OCI-LY1 (cell line): Measurements from ENCODE around the gene ISL1.

Source experiments
- H2AFZ ChIP-seq: fragments of 200-600 bp; sonication (generic), shearing (Covaris generic); 2 replicates; pipeline ENCODE4 v1.6.0; 2014; ENCODE audit warnings: antibody characterized with exemption, mild to moderate bottlenecking, low read length
- H3F3A ChIP-seq: fragments of 200-600 bp; sonication (generic), shearing (Covaris generic); 2 replicates; pipeline ENCODE4 v1.6.0; 2014; ENCODE audit warnings: mild to moderate bottlenecking, antibody characterized with exemption, low read length, moderate library complexity; ENCODE audit not compliant: insufficient read depth
- H3K27ac ChIP-seq: fragments of 200-600 bp; sonication (generic); 2 replicates; pipeline ENCODE4 v1.5.1; 2014; ENCODE audit warnings: low read length, mixed run types, mild to moderate bottlenecking, low read depth; ENCODE audit not compliant: poor library complexity, severe bottlenecking
- H3K27me3 ChIP-seq: fragments of 200-600 bp; sonication (generic); 2 replicates; pipeline ENCODE4 v1.6.0; 2014; ENCODE audit warnings: antibody characterized with exemption, mild to moderate bottlenecking, low read length, moderate library complexity; ENCODE audit not compliant: insufficient read depth
- H3K36me3 ChIP-seq: fragments of 200-600 bp; sonication (generic); 2 replicates; pipeline ENCODE4 v1.6.1; 2014; ENCODE audit warnings: mild to moderate bottlenecking, antibody characterized with exemption, low read length, moderate library complexity, mixed read lengths; ENCODE audit not compliant: insufficient read depth
- H3K4me1 ChIP-seq: fragments of 200-600 bp; sonication (generic); 2 replicates; pipeline ENCODE4 v1.5.1; 2014; ENCODE audit warnings: mild to moderate bottlenecking, low read length, moderate library complexity; ENCODE audit not compliant: insufficient read depth, severe bottlenecking
- H3K4me2 ChIP-seq: fragments of 200-600 bp; sonication (generic), shearing (Covaris generic); 2 replicates; pipeline ENCODE4 v1.6.1; 2014; ENCODE audit warnings: low read length
- H3K4me3 ChIP-seq: fragments of 200-600 bp; sonication (generic); 2 replicates; pipeline ENCODE4 v1.5.1; 2014; ENCODE audit warnings: low read length, low read depth, mild to moderate bottlenecking, mixed read lengths; ENCODE audit not compliant: poor library complexity, severe bottlenecking
- H3K79me2 ChIP-seq: fragments of 200-600 bp; shearing (Covaris generic); 2 replicates; pipeline ENCODE4 v1.6.1; 2016; ENCODE audit warnings: mixed run types, low read length, mixed read lengths; ENCODE audit not compliant: insufficient read depth
- H3K9ac ChIP-seq: fragments of 200-600 bp; sonication (generic), shearing (Covaris generic); 2 replicates; pipeline ENCODE4 v1.6.1; 2014; ENCODE audit warnings: mild to moderate bottlenecking, low read length, mixed read lengths
- H3K9me2 ChIP-seq: fragments of 200-600 bp; sonication (generic), shearing (Covaris generic); 2 replicates; pipeline ENCODE4 v1.6.1; 2014; ENCODE audit warnings: low read depth, mild to moderate bottlenecking, low read length, mixed read lengths
- H3K9me3 ChIP-seq: fragments of 200-600 bp; shearing (Covaris generic); 2 replicates; pipeline ENCODE4 v1.6.1; 2014; ENCODE audit warnings: low read length, mixed read lengths
- H4K20me1 ChIP-seq: fragments of 200-600 bp; sonication (generic), shearing (Covaris generic); 2 replicates; pipeline ENCODE4 v1.6.0; 2016; ENCODE audit warnings: mild to moderate bottlenecking, low read length; ENCODE audit not compliant: insufficient read depth
- EZH2 ChIP-seq: fragments of 200-600 bp; sonication (generic), shearing (Covaris generic); IDR thresholded peaks from 2 replicates; pipeline ENCODE4 v1.8.0; 2017; ENCODE audit warnings: borderline replicate concordance, mixed run types, mild to moderate bottlenecking, antibody characterized with exemption, low read length, moderate library complexity, mixed read lengths
- TF ChIP-seq, protein P1 (sequence below): fragments of 200-600 bp; sonication (generic), shearing (Covaris generic); IDR thresholded peaks from 2 replicates; pipeline ENCODE4 v1.5.1; 2017; ENCODE audit warnings: mild to moderate bottlenecking, antibody characterized with exemption, low read length, moderate library complexity, mixed read lengths

ISL1 gene

DNA sequence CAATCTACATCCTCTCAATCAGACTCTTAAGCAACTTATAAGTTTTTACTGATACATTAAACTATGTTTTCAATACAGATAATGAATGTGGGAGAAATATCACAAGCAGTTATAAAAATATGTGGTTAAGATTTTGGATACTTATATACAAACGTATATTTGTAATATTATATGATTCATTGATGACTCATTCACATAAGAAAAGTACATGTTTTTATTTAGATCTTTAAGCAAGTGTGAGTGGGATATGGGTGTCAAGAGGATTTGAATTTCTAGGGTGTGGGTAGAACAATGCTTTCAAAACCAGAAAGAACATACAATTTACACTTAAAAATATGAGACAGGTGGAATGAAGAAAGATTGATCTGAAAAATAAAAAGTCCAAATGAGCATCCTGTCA, 36.1 kb upstream of the ISL1 start:
- Histone ChIP-seq H3K9ac (no peak overlapping the region), H3K27ac (no peak overlapping the region), H3K4me3 (no peak overlapping the region), H2AFZ (no peak overlapping the region), H4K20me1 (no peaks in the 10 kb centered on the region), H3K9me2 (no peaks in the 10 kb centered on the region), H3K36me3 (no peaks in the 10 kb centered on the region), H3K79me2 (no peaks in the 10 kb centered on the region), H3K9me3 (no peaks in the 10 kb centered on the region), H3K27me3 (no peaks in the 10 kb centered on the region), H3F3A (no peaks in the 10 kb centered on the region), H3K4me2 (no peak overlapping the region), H3K4me1 (no peaks in the 10 kb centered on the region)
- TF ChIP-seq, protein P1, sequence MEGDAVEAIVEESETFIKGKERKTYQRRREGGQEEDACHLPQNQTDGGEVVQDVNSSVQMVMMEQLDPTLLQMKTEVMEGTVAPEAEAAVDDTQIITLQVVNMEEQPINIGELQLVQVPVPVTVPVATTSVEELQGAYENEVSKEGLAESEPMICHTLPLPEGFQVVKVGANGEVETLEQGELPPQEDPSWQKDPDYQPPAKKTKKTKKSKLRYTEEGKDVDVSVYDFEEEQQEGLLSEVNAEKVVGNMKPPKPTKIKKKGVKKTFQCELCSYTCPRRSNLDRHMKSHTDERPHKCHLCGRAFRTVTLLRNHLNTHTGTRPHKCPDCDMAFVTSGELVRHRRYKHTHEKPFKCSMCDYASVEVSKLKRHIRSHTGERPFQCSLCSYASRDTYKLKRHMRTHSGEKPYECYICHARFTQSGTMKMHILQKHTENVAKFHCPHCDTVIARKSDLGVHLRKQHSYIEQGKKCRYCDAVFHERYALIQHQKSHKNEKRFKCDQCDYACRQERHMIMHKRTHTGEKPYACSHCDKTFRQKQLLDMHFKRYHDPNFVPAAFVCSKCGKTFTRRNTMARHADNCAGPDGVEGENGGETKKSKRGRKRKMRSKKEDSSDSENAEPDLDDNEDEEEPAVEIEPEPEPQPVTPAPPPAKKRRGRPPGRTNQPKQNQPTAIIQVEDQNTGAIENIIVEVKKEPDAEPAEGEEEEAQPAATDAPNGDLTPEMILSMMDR: no peak
- TF ChIP-seq EZH2: no peak

DNA sequence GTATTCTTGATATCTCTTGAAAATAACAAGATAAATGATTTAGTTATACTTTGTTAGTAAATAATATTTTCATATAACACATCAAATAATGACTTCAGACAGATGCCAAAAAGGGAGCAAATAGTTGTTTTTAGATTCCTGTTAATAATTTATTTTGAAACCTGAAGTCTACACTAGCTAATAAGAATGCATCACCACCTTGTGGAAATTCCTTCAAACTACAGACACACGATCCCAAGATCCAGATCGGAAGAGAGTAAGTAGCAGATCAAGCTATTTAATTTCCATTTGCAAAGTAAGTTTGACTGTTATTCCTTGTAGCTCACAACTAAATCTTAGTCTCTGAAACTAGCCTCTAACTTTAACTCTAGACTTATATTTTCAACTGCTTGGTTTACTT, 35.5 kb upstream of the ISL1 start:
- Histone ChIP-seq H3K4me1 (no peaks in the 10 kb centered on the region), H3K79me2 (no peaks in the 10 kb centered on the region), H3F3A (no peaks in the 10 kb centered on the region), H3K4me2 (no peak overlapping the region), H3K9me2 (no peaks in the 10 kb centered on the region), H3K27me3 (no peaks in the 10 kb centered on the region), H3K4me3 (no peak overlapping the region), H2AFZ (no peak overlapping the region), H3K36me3 (no peaks in the 10 kb centered on the region), H3K27ac (no peak overlapping the region), H3K9me3 (no peaks in the 10 kb centered on the region), H4K20me1 (no peaks in the 10 kb centered on the region), H3K9ac (no peak overlapping the region)
- TF ChIP-seq, protein P1: no peak
- TF ChIP-seq EZH2: no peak

DNA sequence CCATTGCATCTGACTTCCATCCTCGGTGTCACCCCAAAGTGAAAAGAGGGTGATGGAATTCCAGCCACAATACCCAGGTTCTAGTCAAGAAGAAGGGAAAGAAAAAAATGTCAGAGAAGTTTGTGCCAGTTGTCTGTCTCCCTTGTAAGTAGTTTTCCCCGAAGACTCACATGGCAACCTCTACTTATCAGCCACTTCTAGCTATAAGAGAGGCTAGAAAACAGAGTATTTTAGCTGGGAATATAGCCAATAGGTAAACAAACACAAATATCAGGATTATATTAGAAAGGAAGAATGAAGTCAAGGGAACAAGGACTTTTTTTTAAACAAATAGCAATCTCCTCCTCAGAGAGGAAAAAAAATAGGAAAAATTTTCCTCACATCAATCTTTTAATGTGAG, 12.2 kb upstream of the ISL1 start:
- Histone ChIP-seq H3K4me2 (no peak overlapping the region), H3K27ac (no peak overlapping the region), H3K9me3 (no peaks in the 10 kb centered on the region), H3K4me3 (no peak overlapping the region), H3F3A (no peaks in the 10 kb centered on the region), H3K9ac (no peak overlapping the region), H3K27me3 (no peaks in the 10 kb centered on the region), H3K79me2 (no peaks in the 10 kb centered on the region), H2AFZ (no peak overlapping the region), H3K36me3 (no peaks in the 10 kb centered on the region), H3K4me1 (no peaks in the 10 kb centered on the region), H4K20me1 (no peaks in the 10 kb centered on the region), H3K9me2 (no peaks in the 10 kb centered on the region)
- TF ChIP-seq EZH2: no peak
- TF ChIP-seq, protein P1: no peak
